ENCODE data around the gene BEST4.

GRCh38 chr1:44801491-44802305 lies 13.7 kb upstream of the BEST4 start:
- TF ChIP-seq CTCF (IDR thresholded peaks at IDR 0.05; ENCODE audit: low read depth, low read length, poor library complexity, severe bottlenecking) (no peak), EZH2phosphoT487 (IDR thresholded peaks at IDR 0.05; ENCODE audit: borderline replicate concordance, low read length) (no peak)

All from DOHH2 (cell line).